Hepatocyte (in vitro differentiated cells): ENCODE results near the gene SCARF2. TPM values are rescaled to one million over a fixed set of nuclear protein-coding genes. Genes with fewer than 3 reads are reported as not detected.

Experiments
- DNase-seq: peaks from one replicate; pipeline ENCODE4 v3.0.0-alpha.2; 2016; ENCODE audit warnings: low spot score
- H2AFZ ChIP-seq: fragments of 200-600 bp; sonication (generic); 2 replicates; pipeline ENCODE4 v1.6.0; 2016; ENCODE audit warnings: antibody characterized with exemption, mild to moderate bottlenecking
- H3K27ac ChIP-seq: fragments of 200-600 bp; sonication (generic); 2 replicates; pipeline ENCODE4 v1.5.1; 2016; ENCODE audit warnings: mild to moderate bottlenecking
- H3K27me3 ChIP-seq: fragments of 200-600 bp; sonication (generic); 2 replicates; pipeline ENCODE4 v1.6.1; 2016
- H3K36me3 ChIP-seq: fragments of 200-600 bp; sonication (generic); replicated peaks from 2 replicates; pipeline ENCODE4 v1.5.1; 2016; ENCODE audit warnings: low read depth; ENCODE audit not compliant: insufficient read depth
- H3K4me1 ChIP-seq: fragments of 200-600 bp; sonication (generic); 2 replicates; pipeline ENCODE4 v1.5.1; 2016; ENCODE audit warnings: mild to moderate bottlenecking, moderate library complexity; ENCODE audit not compliant: insufficient read depth
- H3K4me2 ChIP-seq: fragments of 200-600 bp; sonication (generic); 2 replicates; pipeline ENCODE4 v1.6.0; 2016
- H3K4me3 ChIP-seq: fragments of 200-600 bp; sonication (generic); 2 replicates; pipeline ENCODE4 v1.5.1; 2016; ENCODE audit warnings: mild to moderate bottlenecking
- H3K79me2 ChIP-seq: fragments of 200-600 bp; sonication (generic); 2 replicates; pipeline ENCODE4 v1.6.0; 2017; ENCODE audit warnings: mild to moderate bottlenecking
- H3K9me2 ChIP-seq: fragments of 200-600 bp; sonication (generic); replicated peaks from 2 replicates; pipeline ENCODE4 v1.6.0; 2017; ENCODE audit warnings: mild to moderate bottlenecking; ENCODE audit not compliant: insufficient read depth
- H3K9me3 ChIP-seq: fragments of 200-600 bp; sonication (generic); 2 replicates; pipeline ENCODE4 v1.5.1; 2016; ENCODE audit warnings: low read depth, mild to moderate bottlenecking
- H4K20me1 ChIP-seq: fragments of 200-600 bp; sonication (generic); 2 replicates; pipeline ENCODE4 v1.6.0; 2016; ENCODE audit warnings: mild to moderate bottlenecking; ENCODE audit not compliant: insufficient read depth, poor library complexity, severe bottlenecking
- CTCF ChIP-seq: fragments of 200-600 bp; sonication (generic); IDR thresholded peaks from 2 replicates; pipeline ENCODE4 v1.5.1; 2016; ENCODE audit warnings: antibody characterized with exemption, mild to moderate bottlenecking; ENCODE audit not compliant: poor library complexity
- EZH2 ChIP-seq: fragments of 200-600 bp; sonication (generic); IDR thresholded peaks from 2 replicates; pipeline ENCODE4 v1.6.1; 2016; ENCODE audit warnings: antibody characterized with exemption, mild to moderate bottlenecking, borderline replicate concordance
- EZH2phosphoT487 ChIP-seq: fragments of 200-600 bp; sonication (generic); IDR thresholded peaks from one replicate; pipeline ENCODE4 v1.6.1; 2018; ENCODE audit warnings: antibody characterized with exemption, mild to moderate bottlenecking, low read depth, moderate library complexity; ENCODE audit not compliant: unreplicated experiment, severe bottlenecking
- WGBS: methylation state at CpG from one replicate; pipeline ENCODE4 v1.1.6; 2016; ENCODE audit warnings: low lambda C conversion rate; ENCODE audit errors: missing lambda C conversion rate; 5-methylcytosine and 5-hydroxymethylcytosine counted together
- polyA plus RNA-seq: library from polyadenylated mRNA; unstranded; fragments of >200 nt; fragmentation: Nextera tagmentation; extraction: Ambion mirVana; gene quantifications from 2 replicates; pipeline ENCODE4 v1.2.1, GENCODE V29; 2016
- total RNA-seq: library from RNA; depleted of rRNA; stranded (reverse); fragments of >200 nt; gene quantifications from 2 replicates; pipeline ENCODE4 v1.2.3, GENCODE V29; 2014

The SCARF2 gene
- total and polyA plus RNA-seq, 2 experiments from 2014 or later: 19.3 to 35.2 TPM

- no peak overlapping the region for H3K4me3 ChIP-seq
- H3K9me3 ChIP-seq: no peaks in the 10 kb centered on the region
- H3K27me3 ChIP-seq: peaks cover 7% of the 10 kb centered on the region
- DNase-seq: no peak
- no peak overlapping the region for H3K27ac ChIP-seq
- H3K79me2 ChIP-seq: peaks cover 4% of the 10 kb centered on the region
- peaks cover 9% of the 10 kb centered on the region for H3K4me1 ChIP-seq
- no peaks in the 10 kb centered on the region for H3K9me2 ChIP-seq
- WGBS: 82% methylated on average over 21 of the region's 21 CpGs
- H2AFZ ChIP-seq: no peak overlapping the region
- no peak overlapping the region for H3K4me2 ChIP-seq
- H4K20me1 ChIP-seq: peaks cover 3% of the 10 kb centered on the region
- no peaks in the 10 kb centered on the region for H3K36me3 ChIP-seq
- TF ChIP-seq EZH2phosphoT487: no peak
- no peak for TF ChIP-seq CTCF
Measured at GRCh38 chr22:20441631-20442484, 4.2 kb upstream of the SCARF2 start.

GRCh38 chr22:20440637-20441591 lies 3.3 kb upstream of the SCARF2 start:
- 77% methylated on average over 12 of the region's 13 CpGs for WGBS
- Histone ChIP-seq H3K9me3 (no peaks in the 10 kb centered on the region), H3K9me2 (no peaks in the 10 kb centered on the region), H3K4me1 (peaks cover 16% of the 10 kb centered on the region), H3K4me2 (no peak overlapping the region), H3K79me2 (peaks cover 12% of the 10 kb centered on the region), H3K27ac (no peak overlapping the region), H4K20me1 (peaks cover 8% of the 10 kb centered on the region), H3K36me3 (no peaks in the 10 kb centered on the region), H2AFZ (no peak overlapping the region), H3K27me3 (peaks cover 12% of the 10 kb centered on the region), H3K4me3 (no peak overlapping the region)
- no peak for DNase-seq
- TF ChIP-seq CTCF: no peak
- no peak for TF ChIP-seq EZH2phosphoT487
- TF ChIP-seq EZH2: no peak

DNA sequence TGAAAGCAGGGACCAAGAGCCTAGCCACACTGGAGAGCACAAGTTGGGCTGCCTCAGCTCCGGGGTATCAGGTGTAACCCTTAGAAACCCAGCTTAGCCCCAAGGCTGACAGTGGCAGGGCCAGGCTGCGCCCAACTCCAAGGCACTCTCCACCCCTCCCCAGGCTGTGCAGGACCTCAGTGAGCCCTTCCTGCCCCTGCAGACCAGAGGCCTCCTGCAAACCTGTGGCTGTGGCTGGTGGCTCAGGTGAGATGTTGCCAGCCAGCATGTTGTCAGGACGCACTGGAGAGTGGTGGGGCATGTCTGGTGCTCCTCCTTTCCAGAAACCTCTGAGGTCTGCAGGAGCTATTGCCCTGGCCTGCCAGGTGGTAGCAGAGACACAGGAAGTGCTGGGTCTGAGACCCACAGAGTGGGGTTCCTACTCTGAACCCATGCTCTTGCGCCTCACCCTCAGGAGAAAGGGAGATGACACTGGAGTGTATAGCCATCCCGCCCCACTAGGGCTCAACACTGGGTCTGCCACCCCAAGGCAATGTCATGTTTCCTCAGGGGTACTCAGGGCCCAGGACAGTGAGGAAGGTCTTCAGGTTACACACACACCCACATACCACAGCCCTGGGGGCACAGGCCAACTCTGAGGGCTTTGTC lies 2.4 kb upstream of the SCARF2 start:
- no peak overlapping the region for H3K4me3 ChIP-seq
- H3K9me3 ChIP-seq: no peaks in the 10 kb centered on the region
- H3K9me2 ChIP-seq: no peaks in the 10 kb centered on the region
- peaks cover 16% of the 10 kb centered on the region for H4K20me1 ChIP-seq
- no peak for TF ChIP-seq EZH2
- TF ChIP-seq CTCF: no peak
- TF ChIP-seq EZH2phosphoT487: no peak
- H3K4me2 ChIP-seq: no peak overlapping the region
- no peak overlapping the region for H3K27ac ChIP-seq
- no peak overlapping the region for H2AFZ ChIP-seq
- peaks cover 21% of the 10 kb centered on the region for H3K27me3 ChIP-seq
- no peaks in the 10 kb centered on the region for H3K36me3 ChIP-seq
- 98% methylated on average over 5 of the region's 5 CpGs for WGBS
- DNase-seq: no peak
- H3K4me1 ChIP-seq: peaks cover 23% of the 10 kb centered on the region
- peaks cover 21% of the 10 kb centered on the region for H3K79me2 ChIP-seq
